Activated CD4-positive, alpha-beta T cell treated with anti-CD3 and anti-CD28 coated beads, Interleukin-10, Interleukin-2, amounts not matched to agents 100 ng/mL and 50 ng/mL, durations not matched to agents 16 hours and 8 hours (primary cell): ENCODE measurements around the gene TNFRSF18.

ENCODE experiments used
- DNase-seq: peaks from one replicate; pipeline ENCODE4 v3.0.0-alpha.2; 2020

Gene TNFRSF18

DNA sequence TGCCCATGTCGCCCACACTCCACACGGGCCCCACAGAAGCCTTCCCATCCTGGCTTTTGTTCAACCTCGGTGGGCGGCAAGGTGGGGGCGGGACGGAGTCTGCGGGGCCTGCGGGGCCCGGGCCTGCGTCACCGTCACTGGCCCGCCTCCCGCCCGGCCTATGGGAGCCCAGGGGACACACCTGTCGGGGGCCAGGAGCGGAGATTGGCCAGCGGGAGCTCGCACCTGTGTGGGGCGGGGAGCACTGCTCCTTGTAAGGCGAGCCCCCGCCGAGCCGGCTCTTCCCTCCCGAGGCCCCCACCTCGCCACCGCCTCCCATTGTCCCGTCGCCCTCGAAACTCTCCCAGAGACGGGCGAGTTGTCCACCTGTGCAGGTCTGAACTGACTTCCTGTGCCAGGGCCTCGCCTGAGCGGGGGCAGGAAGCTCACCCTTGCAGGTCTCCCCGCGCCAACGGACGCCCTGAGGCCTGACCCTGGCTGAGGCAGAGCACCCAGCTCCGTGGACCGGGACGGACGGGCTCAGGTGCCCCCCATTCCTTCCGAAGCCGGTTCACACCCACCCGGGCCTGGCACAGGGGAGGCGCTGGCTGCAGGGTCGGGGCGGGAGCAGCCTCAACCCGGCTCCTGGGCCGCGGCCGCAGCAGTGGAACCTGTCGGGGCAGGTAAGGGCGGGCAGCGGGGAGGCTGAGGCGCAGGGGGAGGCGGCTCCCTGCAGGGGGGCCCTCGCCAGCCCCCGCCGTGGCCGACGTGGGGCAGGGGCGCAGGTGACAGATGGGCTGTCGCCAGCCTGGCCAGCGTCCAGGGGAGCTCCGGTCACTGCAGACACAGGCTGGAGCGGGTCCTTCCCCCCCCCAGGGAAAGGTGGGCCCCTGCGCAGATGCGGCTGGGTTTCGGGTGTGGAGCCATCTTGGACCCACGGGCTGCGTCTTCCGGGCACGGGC, 43.5 kb downstream of the TNFRSF18 start:
- no peak for DNase-seq

DNA sequence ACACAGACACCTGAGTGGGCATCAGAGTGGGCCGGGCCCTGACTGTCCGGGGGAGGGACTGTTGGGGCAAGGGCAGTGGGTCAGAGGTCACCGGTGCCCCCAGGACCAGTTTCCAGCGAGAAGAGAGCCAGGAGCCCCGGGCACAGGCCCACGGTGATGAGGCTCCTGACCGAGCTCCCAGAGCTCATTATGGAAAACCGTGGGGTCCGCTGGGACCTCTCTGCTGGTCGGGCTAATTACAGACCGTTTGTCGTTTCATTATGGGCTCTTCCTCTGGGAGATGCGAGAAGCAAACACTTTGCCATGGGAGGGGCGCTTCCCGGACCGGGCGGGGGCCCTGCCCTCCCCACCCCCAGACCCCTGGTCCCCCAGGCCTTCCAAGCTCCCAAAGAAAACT, 44.7 kb downstream of the TNFRSF18 start:
- no peak for DNase-seq

DNA sequence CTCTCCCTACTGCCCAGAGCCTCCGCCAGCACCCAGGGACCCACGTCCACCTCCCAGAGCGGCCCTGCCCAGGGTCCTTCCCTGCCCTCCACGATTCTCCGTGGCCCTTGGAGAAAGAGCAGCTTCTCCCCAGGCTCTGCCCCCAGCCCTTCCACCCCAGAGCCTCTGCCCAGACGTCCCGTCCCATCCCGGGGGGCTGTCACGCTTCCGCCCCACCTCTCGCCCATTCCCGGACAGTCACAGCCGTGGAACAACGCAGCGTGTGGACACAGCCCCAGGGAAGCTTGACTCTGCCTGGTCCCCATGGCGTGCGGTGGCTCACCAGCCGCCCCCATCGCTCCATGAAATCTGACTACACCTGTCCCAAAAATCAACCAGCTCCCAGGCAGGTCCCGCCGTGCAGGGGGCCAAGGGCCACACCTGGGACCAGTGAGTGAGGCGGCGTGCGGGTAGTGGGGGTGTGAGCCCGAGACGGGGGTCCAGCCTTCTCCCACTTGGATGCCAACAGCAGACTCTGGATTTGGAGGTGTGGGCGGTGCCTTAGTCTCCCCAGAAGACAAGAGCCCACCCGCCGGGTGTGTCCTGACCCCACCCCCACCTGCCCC, 45.2 kb downstream of the TNFRSF18 start:
- DNase-seq, result no peak

GRCh38 chr1:1160281-1160930, 46.0 kb downstream of the TNFRSF18 start:
- DNase-seq, result no peak

- peak; percentile 15 for DNase-seq
These were observed 48.3 kb downstream of the TNFRSF18 start for GRCh38 chr1:1157914-1158710.

- DNase-seq, result peak; percentile 78
These were observed 48.9 kb downstream of the TNFRSF18 start for GRCh38 chr1:1157426-1157913.

DNA sequence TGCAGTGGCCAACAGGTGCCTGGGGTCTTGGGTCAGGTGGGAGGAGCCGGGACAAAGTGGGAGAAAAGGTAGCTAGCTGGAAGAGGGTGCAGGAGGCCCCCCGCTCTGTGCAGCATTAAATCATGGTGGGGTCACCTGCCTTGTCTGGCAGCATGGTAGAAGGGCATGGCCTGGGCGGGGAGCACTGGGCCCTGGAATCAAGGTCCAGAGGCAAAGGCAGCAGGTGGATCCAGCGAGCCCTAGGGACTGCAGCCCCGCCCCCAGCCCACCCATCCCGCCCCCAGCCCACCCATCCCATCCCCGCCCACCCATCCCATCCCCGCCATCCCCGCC, 49.4 kb downstream of the TNFRSF18 start:
- no peak for DNase-seq

GRCh38 chr1:1156140-1157032, 50.0 kb downstream of the TNFRSF18 start:
- DNase-seq, result no peak

DNA sequence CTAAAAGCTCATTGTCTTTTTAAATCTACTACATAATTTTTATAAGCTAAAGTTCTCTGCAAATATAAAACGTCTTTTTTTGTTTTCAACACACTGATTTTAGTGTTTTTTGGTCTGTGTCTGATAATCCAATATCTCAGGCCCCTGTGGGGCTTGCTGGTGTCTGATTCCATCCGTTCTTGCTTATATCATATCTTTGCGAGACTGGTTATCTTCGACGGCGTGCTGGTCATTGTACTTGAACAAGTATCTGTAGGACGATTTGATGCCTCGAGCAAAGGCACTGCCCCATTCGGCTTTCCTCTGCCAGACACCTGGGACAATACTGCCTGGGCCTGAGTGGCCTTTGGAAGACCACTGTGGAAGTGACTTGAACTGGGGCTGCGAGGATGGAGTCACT, 51.1 kb downstream of the TNFRSF18 start:
- DNase-seq, result no peak

- no peak for DNase-seq
These were observed 52.5 kb downstream of the TNFRSF18 start for GRCh38 chr1:1153874-1154273.
